ENCODE measurements around the gene VAV2. TPM values are rescaled to one million over a fixed set of nuclear protein-coding genes. Genes with fewer than 3 reads are reported as not detected.

VAV2 gene
- total and polyA plus RNA-seq, 11 donors = 3.3 to 9.9 (median 5.3) TPM

DNA sequence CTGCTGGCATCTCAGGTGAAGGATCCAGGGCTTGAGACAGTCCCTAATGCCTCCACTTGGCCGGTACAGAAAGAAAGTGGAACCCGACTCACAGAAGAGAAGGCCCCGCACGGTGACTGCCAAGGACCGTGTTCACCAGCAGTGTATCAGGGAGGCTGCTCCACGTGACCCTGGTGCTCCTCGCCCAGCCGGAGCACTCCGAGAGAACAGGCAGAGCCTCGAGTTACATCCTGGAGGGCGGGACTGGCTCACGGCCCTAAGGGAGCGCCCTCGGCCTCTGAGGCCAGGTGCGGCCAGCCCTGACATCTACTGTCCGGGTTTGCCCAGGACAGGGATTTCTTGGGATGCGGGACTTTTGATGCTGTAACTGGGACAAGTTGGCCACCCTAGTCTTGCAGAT is 149.9 kb downstream of the VAV2 start:
- 50 to 66% (median 59%) methylated on average over 17 of the region's 17 CpGs for WGBS, 4 donors
- peaks cover 0 to 41% (median 27%) of the 10 kb centered on the region in 12 donors for H3K4me1 ChIP-seq
- TF ChIP-seq, protein P1, sequence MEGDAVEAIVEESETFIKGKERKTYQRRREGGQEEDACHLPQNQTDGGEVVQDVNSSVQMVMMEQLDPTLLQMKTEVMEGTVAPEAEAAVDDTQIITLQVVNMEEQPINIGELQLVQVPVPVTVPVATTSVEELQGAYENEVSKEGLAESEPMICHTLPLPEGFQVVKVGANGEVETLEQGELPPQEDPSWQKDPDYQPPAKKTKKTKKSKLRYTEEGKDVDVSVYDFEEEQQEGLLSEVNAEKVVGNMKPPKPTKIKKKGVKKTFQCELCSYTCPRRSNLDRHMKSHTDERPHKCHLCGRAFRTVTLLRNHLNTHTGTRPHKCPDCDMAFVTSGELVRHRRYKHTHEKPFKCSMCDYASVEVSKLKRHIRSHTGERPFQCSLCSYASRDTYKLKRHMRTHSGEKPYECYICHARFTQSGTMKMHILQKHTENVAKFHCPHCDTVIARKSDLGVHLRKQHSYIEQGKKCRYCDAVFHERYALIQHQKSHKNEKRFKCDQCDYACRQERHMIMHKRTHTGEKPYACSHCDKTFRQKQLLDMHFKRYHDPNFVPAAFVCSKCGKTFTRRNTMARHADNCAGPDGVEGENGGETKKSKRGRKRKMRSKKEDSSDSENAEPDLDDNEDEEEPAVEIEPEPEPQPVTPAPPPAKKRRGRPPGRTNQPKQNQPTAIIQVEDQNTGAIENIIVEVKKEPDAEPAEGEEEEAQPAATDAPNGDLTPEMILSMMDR (IDR thresholded peaks at IDR 0.05) = no peak
- DNase-seq = peak in 1 of 5 donors; percentile 55
- H3K36me3 ChIP-seq = no peaks in the 10 kb centered on the region
- intact Hi-C loops (cut with DNase I) = loop anchor here in 1 of 10 donors (5.0 kb wide), 1 partner anchor 150 kb away; the partner anchor contains the start of gene VAV2
- no peaks in the 10 kb centered on the region for H3K9me3 ChIP-seq
- no peaks in the 10 kb centered on the region for H3K27me3 ChIP-seq
- peak in 2 of 4 donors; percentile 30 to 44 for ATAC-seq
- H3K27ac ChIP-seq = no peak overlapping the region
- no peak overlapping the region for H3K4me3 ChIP-seq

DNA sequence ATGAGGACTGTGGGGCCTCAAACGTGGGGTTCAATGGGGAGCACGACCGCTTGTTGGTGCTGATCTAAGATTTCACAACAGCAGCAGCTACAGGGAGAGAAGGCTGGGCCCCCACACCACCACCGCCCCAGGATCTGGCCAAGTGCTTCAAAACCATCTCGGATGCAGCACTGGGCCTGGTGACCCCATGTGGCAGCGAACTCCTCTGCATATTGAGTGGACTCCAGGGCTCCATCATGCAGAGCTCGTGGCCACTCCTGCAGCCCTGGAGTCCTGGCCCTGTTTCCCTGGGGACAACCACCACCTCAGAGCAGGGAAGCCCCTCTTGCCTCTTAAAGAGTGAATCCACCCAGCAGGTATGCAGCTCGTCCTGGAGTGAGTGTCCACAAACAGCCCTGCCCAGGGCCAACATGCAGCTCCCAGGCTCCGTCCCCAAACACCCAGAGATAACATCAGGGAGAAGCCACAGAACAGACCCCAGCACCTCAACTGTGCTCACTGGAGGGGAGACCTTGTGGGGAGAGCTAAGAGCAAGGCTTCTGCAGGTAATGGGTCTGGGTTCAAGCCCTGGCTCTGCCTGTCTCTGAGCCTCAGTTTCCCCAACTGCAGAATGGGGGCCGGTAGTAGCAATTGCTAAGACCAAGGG is 150.8 kb downstream of the VAV2 start:
- WGBS, 4 donors = 90 to 94% (median 93%) methylated on average over 8 to 10 of the region's 10 CpGs
- DNase-seq (peak in 2 of 5 donors; percentile 9 to 45), ATAC-seq (no peak)
- H3K27me3 ChIP-seq = no peaks in the 10 kb centered on the region
- H3K36me3 ChIP-seq = no peaks in the 10 kb centered on the region
- peaks cover 0 to 40% (median 27%) of the 10 kb centered on the region in 12 donors for H3K4me1 ChIP-seq
- H3K9me3 ChIP-seq = no peaks in the 10 kb centered on the region
- TF ChIP-seq, protein P1 (IDR thresholded peaks at IDR 0.05) = no peak
- no peak for TF ChIP-seq POLR2A (IDR thresholded peaks at IDR 0.05)
- intact Hi-C loops (cut with DNase I) = loop anchor here in 1 of 10 donors (5.0 kb wide), 1 partner anchor 151 kb away; the partner anchor contains the start of gene VAV2
- no peak overlapping the region for H3K4me3 ChIP-seq
- no peak overlapping the region for H3K27ac ChIP-seq

DNA sequence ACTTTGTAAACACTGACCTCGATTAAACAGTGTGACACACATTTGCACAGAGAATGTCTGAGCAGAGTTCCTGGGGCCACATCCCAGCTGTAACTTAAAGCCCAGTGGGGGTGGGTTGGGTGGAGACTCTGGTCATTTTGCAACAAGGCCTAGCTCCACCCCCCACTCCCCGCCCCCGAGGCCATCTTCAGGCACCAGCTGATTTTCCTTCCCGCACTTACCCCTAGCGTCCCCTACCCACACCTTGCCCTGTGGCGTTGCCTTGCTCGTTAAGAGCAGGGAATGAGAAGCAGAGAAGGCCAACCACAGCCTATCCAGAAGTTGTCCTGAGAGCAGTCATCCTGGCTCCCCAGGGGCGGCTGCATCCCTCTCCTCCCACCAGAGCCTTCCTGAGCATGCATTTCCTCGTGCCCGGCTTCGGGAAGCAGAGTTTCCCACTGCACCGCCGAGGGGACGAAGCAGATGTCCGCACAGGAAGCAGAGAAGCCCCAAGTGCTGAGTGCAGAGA is 152.2 kb downstream of the VAV2 start:
- peak in 3 of 4 donors; percentile 47 to 68 (median 51) for ATAC-seq
- intact Hi-C loops (cut with DNase I) = loop anchor here in 1 of 10 donors (5.0 kb wide), 1 partner anchor 152 kb away; the partner anchor contains the start of gene VAV2
- H3K4me1 ChIP-seq = peaks cover 0 to 34% (median 20%) of the 10 kb centered on the region in 12 donors
- peak overlapping the region in 6 of 12 donors; percentile 12 to 63 (median 24) for H3K27ac ChIP-seq
- no peak overlapping the region for H3K4me3 ChIP-seq
- peak in 4 of 5 donors; percentile 37 to 62 (median 50) for DNase-seq
- WGBS, 4 donors = 38 to 56% (median 43%) methylated on average over 11 to 15 of the region's 15 CpGs
- no peaks in the 10 kb centered on the region for H3K27me3 ChIP-seq
- TF ChIP-seq, protein P1 (IDR thresholded peaks at IDR 0.05) = no peak
- no peak for TF ChIP-seq POLR2A (IDR thresholded peaks at IDR 0.05)
- no peaks in the 10 kb centered on the region for H3K9me3 ChIP-seq
- no peaks in the 10 kb centered on the region for H3K36me3 ChIP-seq

DNA sequence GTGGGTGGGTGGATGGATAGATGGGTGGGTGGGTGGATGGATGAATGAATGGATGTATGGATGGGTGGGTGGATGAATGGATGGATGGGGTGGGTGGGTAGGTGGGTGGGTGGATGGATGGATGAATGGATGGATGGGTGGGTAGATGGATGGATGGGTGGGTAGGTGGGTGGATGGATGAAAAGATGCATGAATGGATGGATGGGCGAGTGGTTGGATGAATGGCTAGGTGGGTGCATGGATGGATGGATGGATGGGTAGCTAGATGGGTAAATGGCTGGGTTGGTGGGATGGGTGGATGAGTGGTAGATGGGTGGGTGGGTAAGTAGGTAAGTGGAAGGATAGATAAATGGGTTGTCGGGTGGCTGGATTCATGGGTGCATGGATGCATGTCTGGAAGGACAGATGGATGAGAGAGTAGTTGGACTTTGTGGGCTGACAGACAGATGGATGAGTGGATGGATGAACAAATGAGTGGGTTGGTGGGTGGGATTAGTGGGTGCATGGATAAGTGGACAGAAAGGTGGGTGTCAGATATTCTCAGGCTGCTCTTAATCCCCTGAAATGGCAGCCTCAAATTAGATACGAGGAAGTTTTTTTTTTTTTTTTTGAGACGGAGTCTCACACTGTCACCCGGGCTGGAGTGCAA is 153.1 kb downstream of the VAV2 start:
- Histone ChIP-seq H3K9me3 (no peaks in the 10 kb centered on the region), H3K4me1 (peaks cover 0 to 26% (median 17%) of the 10 kb centered on the region in 12 donors), H3K36me3 (no peaks in the 10 kb centered on the region), H3K4me3 (no peak overlapping the region), H3K27ac (peak overlapping the region in 1 of 12 donors; percentile 14), H3K27me3 (no peaks in the 10 kb centered on the region)
- no peak for ATAC-seq
- TF ChIP-seq, protein P1 (IDR thresholded peaks at IDR 0.05) = no peak
- no peak for TF ChIP-seq POLR2A (IDR thresholded peaks at IDR 0.05)
- intact Hi-C loops (cut with DNase I) = no loop called here
- 94 to 99% (median 97%) methylated on average over 5 of the region's 5 CpGs for WGBS, 4 donors
- no peak for DNase-seq

Data from heart left ventricle (tissue), 16 donors.